Measurements from ENCODE around the gene ADGB.

The ADGB gene

GRCh38 chr6:146860583-146860982, 261.8 kb downstream of the ADGB start:
- Histone ChIP-seq H3K36me3 (ENCODE audit: control insufficient read depth, insufficient read depth, low read length) (no peaks in the 10 kb centered on the region), H3K9me3 (ENCODE audit: control insufficient read depth, low read length) (no peaks in the 10 kb centered on the region), H3K4me1 (ENCODE audit: control insufficient read depth, insufficient read depth, low read length, poor library complexity, severe bottlenecking) (no peaks in the 10 kb centered on the region), H3K27ac (ENCODE audit: low read depth, low read length, severe bottlenecking) (no peak overlapping the region), H3K4me3 (ENCODE audit: extremely low read depth, insufficient read depth, low read length, poor library complexity, severe bottlenecking) (no peak overlapping the region)
- WGBS, 2 experiments (ENCODE audit: insufficient coverage in 2 of 2): 89% methylated on average over 1 of the region's 2 CpGs

GRCh38 chr6:146861029-146861563, 262.3 kb downstream of the ADGB start:
- Histone ChIP-seq H3K27ac (ENCODE audit: low read depth, low read length, severe bottlenecking) (no peak overlapping the region), H3K36me3 (ENCODE audit: control insufficient read depth, insufficient read depth, low read length) (no peaks in the 10 kb centered on the region), H3K4me3 (ENCODE audit: extremely low read depth, insufficient read depth, low read length, poor library complexity, severe bottlenecking) (no peak overlapping the region), H3K4me1 (ENCODE audit: control insufficient read depth, insufficient read depth, low read length, poor library complexity, severe bottlenecking) (no peaks in the 10 kb centered on the region), H3K9me3 (ENCODE audit: control insufficient read depth, low read length) (no peaks in the 10 kb centered on the region)
- 100% methylated on average over 1 of the region's 3 CpGs for WGBS, 2 experiments (ENCODE audit: insufficient coverage in 2 of 2)

GRCh38 chr6:146861716-146862115, 262.9 kb downstream of the ADGB start:
- 90 to 100% methylated on average over 2 of the region's 3 CpGs for WGBS, 2 experiments (ENCODE audit: insufficient coverage in 2 of 2)
- Histone ChIP-seq H3K4me3 (ENCODE audit: extremely low read depth, insufficient read depth, low read length, poor library complexity, severe bottlenecking) (no peak overlapping the region), H3K9me3 (ENCODE audit: control insufficient read depth, low read length) (no peaks in the 10 kb centered on the region), H3K27ac (ENCODE audit: low read depth, low read length, severe bottlenecking) (no peak overlapping the region), H3K4me1 (ENCODE audit: control insufficient read depth, insufficient read depth, low read length, poor library complexity, severe bottlenecking) (no peaks in the 10 kb centered on the region), H3K36me3 (ENCODE audit: control insufficient read depth, insufficient read depth, low read length) (no peaks in the 10 kb centered on the region)

- Histone ChIP-seq H3K36me3 (ENCODE audit: control insufficient read depth, insufficient read depth, low read length) (no peaks in the 10 kb centered on the region), H3K27ac (ENCODE audit: low read depth, low read length, severe bottlenecking) (no peak overlapping the region), H3K9me3 (ENCODE audit: control insufficient read depth, low read length) (no peaks in the 10 kb centered on the region), H3K4me3 (ENCODE audit: extremely low read depth, insufficient read depth, low read length, poor library complexity, severe bottlenecking) (no peak overlapping the region), H3K4me1 (ENCODE audit: control insufficient read depth, insufficient read depth, low read length, poor library complexity, severe bottlenecking) (no peaks in the 10 kb centered on the region)
- WGBS, 2 experiments (ENCODE audit: insufficient coverage in 2 of 2): 80 to 89% methylated on average over 1 of the region's 4 CpGs
These were observed 263.7 kb downstream of the ADGB start for GRCh38 chr6:146862508-146862919.

GRCh38 chr6:146864300-146864699, 265.5 kb downstream of the ADGB start:
- H3K27ac ChIP-seq (ENCODE audit: low read depth, low read length, severe bottlenecking): no peak overlapping the region
- H3K9me3 ChIP-seq (ENCODE audit: control insufficient read depth, low read length): no peaks in the 10 kb centered on the region
- no peak overlapping the region for H3K4me3 ChIP-seq (ENCODE audit: extremely low read depth, insufficient read depth, low read length, poor library complexity, severe bottlenecking)
- H3K4me1 ChIP-seq (ENCODE audit: control insufficient read depth, insufficient read depth, low read length, poor library complexity, severe bottlenecking): no peaks in the 10 kb centered on the region
- H3K36me3 ChIP-seq (ENCODE audit: control insufficient read depth, insufficient read depth, low read length): no peaks in the 10 kb centered on the region
- WGBS, 2 experiments (ENCODE audit: insufficient coverage in 2 of 2): 88 to 100% methylated on average over 2 to 3 of the region's 4 CpGs

GRCh38 chr6:146864885-146865284, 266.1 kb downstream of the ADGB start:
- 92 to 97% methylated on average over 2 of the region's 2 CpGs for WGBS, 2 experiments (ENCODE audit: insufficient coverage in 2 of 2)
- no peaks in the 10 kb centered on the region for H3K36me3 ChIP-seq (ENCODE audit: control insufficient read depth, insufficient read depth, low read length)
- no peaks in the 10 kb centered on the region for H3K9me3 ChIP-seq (ENCODE audit: control insufficient read depth, low read length)
- no peak overlapping the region for H3K27ac ChIP-seq (ENCODE audit: low read depth, low read length, severe bottlenecking)
- no peaks in the 10 kb centered on the region for H3K4me1 ChIP-seq (ENCODE audit: control insufficient read depth, insufficient read depth, low read length, poor library complexity, severe bottlenecking)
- H3K4me3 ChIP-seq (ENCODE audit: extremely low read depth, insufficient read depth, low read length, poor library complexity, severe bottlenecking): no peak overlapping the region

Data from mesodermal cell (in vitro differentiated cells).